Neutrophil (primary cell): ENCODE data around the gene PLCD3.

Experiments used
- H3K27ac ChIP-seq: fragments of 200-600 bp; sonication (generic); 2 replicates; pipeline ENCODE4 v1.5.1; 2016; ENCODE audit warnings: mild to moderate bottlenecking, moderate library complexity
- H3K27me3 ChIP-seq: fragments of 200-600 bp; sonication (generic); 2 replicates; pipeline ENCODE4 v1.6.0; 2016; ENCODE audit warnings: mild to moderate bottlenecking
- H3K36me3 ChIP-seq: fragments of 200-600 bp; sonication (generic); 2 replicates; pipeline ENCODE4 v1.5.1; 2017
- H3K4me1 ChIP-seq, 2 experiments: fragments of 200-600 bp in 1 of 2; sonication (generic) in 1 of 2; 1 replicate in 1 of 2; 2 replicates in 1 of 2; pipeline versions ENCODE4 v1.5.1 to v1.6.1; 2013 to 2016; ENCODE audit warnings: low read depth in 1 of 2, low read length in 1 of 2, mild to moderate bottlenecking in 1 of 2, moderate library complexity in 1 of 2; ENCODE audit not compliant: control insufficient read depth in 1 of 2, insufficient read depth in 1 of 2
- H3K4me3 ChIP-seq, 2 experiments: fragments of 200-600 bp in 1 of 2; sonication (generic) in 1 of 2; 1 replicate in 1 of 2; 2 replicates in 1 of 2; pipeline ENCODE4 v1.5.1; 2013 to 2016; ENCODE audit warnings: low read depth in 1 of 2, low read length in 1 of 2, mild to moderate bottlenecking in 1 of 2, moderate library complexity in 1 of 2
- H3K9me3 ChIP-seq: fragments of 200-600 bp; sonication (generic); 2 replicates; pipeline ENCODE4 v1.5.1; 2016
- TF ChIP-seq, protein P1 (sequence below): fragments of 200-600 bp; sonication (generic); IDR thresholded peaks from 2 replicates; pipeline ENCODE4 v1.5.1; 2016; ENCODE audit warnings: antibody characterized with exemption

PLCD3 gene

DNA sequence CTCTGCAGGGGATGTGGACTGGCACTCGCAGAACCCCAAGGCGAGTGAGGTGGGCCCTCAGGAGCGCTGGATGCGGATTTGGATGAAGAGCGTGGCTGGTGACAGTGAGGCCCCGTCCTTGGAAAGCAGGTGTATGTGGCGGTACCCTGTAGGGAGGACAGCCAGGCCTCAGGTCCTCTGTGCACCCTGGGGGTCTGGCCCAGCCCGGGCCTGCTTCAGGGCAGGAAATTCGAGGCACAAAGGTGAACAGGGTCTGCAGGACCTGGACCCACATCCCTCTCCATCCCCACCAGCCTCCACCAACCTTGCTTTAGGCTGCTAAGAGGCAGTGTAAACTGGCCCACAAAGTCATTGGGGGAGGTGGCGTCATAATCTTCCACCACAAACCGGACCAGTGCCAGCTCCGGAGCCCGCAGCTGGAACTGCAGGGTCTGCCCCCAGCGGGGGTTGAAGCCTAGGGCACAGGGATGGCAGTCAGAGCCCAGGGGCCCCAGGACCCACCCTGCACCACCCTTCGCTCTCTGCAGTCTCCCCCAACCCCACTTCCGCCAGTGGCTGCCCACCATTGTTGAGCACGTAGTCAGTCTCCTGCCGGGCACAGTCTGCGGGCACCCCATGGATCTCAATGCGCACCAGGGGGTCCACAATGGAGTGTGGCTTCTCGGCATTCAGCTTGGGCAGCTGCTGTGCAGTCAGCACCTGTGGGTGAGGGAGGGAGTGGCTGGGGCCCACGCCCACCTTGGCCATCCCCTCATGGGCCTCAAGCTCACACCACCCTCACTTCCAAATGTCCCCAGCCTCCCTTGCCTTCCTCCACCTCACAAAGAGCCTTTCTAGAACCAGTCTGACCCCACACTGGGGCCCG lies 19.5 kb downstream of the PLCD3 start:
- TF ChIP-seq, protein P1, sequence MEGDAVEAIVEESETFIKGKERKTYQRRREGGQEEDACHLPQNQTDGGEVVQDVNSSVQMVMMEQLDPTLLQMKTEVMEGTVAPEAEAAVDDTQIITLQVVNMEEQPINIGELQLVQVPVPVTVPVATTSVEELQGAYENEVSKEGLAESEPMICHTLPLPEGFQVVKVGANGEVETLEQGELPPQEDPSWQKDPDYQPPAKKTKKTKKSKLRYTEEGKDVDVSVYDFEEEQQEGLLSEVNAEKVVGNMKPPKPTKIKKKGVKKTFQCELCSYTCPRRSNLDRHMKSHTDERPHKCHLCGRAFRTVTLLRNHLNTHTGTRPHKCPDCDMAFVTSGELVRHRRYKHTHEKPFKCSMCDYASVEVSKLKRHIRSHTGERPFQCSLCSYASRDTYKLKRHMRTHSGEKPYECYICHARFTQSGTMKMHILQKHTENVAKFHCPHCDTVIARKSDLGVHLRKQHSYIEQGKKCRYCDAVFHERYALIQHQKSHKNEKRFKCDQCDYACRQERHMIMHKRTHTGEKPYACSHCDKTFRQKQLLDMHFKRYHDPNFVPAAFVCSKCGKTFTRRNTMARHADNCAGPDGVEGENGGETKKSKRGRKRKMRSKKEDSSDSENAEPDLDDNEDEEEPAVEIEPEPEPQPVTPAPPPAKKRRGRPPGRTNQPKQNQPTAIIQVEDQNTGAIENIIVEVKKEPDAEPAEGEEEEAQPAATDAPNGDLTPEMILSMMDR: no peak
- no peaks in the 10 kb centered on the region for H3K4me1 ChIP-seq
- no peaks in the 10 kb centered on the region for H3K27me3 ChIP-seq
- H3K27ac ChIP-seq: no peak overlapping the region
- H3K9me3 ChIP-seq: no peaks in the 10 kb centered on the region
- H3K36me3 ChIP-seq: peaks cover 18% of the 10 kb centered on the region
- H3K4me3 ChIP-seq: no peak overlapping the region

DNA sequence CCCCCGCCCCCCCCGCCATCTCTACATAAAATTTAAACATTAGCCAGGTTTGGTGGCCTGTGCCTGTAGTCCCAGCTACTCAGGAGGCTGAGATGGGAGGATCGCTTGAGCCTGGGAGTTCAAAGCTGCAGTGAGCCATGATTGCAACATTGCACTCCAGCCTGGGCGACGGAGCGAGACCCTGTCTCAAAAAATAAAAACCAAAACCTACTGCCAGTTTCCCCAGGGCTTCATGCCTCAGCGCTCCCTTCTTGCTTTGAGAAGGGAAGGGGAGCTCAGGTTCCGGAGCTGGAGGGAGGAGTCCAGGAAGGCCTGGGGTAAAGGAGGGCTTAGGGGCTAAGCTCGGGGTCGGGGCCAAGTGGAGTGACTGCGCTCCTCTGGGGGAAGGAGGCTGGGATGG lies 20.5 kb downstream of the PLCD3 start:
- Histone ChIP-seq H3K27me3 (no peaks in the 10 kb centered on the region), H3K4me1 (no peaks in the 10 kb centered on the region), H3K9me3 (no peaks in the 10 kb centered on the region), H3K4me3 (no peak overlapping the region), H3K36me3 (peaks cover 27% of the 10 kb centered on the region), H3K27ac (no peak overlapping the region)
- TF ChIP-seq, protein P1: no peak

DNA sequence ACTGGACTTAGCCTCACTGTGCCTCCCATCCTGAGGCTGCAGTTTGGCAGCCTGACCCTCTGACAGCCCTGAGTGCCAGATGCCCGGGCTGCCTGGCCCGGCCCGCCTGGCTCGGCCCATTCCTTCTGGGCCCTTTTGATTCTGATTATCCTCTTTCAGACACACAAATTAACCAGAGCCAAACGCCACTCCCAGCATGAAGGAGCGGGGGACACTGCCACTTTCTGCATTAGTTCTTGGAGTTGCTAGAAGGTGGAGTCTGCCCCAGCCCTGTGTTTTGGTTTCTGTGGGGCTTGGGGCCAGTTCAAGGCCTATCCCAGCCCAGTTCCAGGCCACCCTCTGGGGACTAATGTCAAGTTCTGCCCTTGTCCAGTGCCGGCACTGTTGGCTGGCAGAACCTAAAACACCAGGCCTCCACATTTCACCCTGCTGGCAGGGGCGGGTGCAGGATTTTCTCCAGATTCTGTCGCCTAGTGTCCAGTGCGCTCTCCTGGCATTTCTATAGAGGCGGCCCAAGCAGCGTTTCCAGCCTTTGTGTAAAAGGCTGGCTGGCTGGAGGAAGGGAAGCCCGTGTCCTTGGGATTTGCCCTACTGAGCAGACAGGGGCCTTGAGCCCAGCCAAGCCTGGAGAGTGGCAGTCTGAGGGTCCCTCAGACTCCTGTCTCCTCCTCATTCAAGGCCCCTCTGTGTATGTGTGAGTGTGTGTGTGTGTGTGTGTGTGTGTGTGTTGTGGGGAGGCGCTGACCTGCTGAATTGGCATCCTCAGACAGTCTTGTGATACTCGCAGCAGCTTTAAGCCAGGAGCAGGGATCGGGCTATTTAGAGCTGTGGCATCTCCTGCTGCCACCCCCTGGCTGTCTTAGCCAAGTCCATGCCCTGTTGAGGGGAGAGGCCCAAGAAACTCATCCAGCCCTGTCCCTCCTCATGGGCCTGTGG lies 21.4 kb downstream of the PLCD3 start:
- TF ChIP-seq, protein P1: no peak
- peaks cover 36% of the 10 kb centered on the region for H3K36me3 ChIP-seq
- H3K4me3 ChIP-seq: no peak overlapping the region
- no peaks in the 10 kb centered on the region for H3K9me3 ChIP-seq
- H3K27ac ChIP-seq: no peak overlapping the region
- H3K27me3 ChIP-seq: no peaks in the 10 kb centered on the region
- H3K4me1 ChIP-seq: no peaks in the 10 kb centered on the region

DNA sequence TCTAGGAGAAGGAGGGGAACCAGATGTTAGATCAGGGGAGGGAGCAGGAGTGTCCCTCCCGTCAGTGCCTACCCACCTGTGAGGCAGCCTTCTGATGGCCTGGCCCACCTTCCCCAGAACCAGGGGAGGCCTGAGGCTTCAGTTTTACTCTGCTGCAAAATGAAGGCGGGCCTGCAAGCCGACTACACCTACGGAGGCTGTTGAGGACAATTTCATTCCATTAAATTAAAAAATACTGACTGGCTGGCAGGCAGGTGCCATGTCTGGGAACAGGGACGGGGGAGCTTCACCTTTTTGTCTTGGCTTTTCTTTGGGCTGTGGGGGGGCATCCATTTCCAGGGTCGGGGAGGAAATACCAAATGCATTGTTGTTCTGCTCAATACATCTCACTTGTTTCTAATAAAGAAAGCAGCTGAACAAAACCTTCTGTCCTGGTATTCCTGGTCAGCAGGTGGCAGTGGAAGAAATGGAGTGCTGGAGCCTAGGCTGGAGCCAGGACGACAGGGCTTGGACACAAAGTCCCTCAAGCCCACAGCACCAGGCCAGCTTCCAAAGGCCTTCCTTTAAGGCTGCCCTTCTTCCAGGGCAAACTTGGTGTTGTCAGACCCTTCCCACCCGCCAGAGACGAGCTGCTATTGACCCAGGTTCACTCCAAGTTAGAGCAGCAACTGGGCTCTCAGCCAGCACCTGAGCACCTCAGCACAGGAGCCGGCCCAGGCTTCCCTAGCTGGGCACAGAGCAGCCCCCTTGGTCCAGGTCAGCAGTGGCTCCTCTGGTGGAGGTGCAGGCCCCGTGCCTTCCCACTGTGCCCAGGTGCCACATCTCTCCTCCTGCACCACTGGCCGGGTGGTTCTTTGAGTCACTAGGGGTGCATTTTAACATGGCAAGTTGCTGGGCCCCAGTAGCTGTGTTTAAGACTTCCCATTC lies 23.5 kb downstream of the PLCD3 start:
- peaks cover 57% of the 10 kb centered on the region for H3K36me3 ChIP-seq

More for the DNA sequence above, 23.5 kb downstream of the PLCD3 start:
- Histone ChIP-seq H3K27me3 (no peaks in the 10 kb centered on the region), H3K4me3 (no peak overlapping the region), H3K4me1 (no peaks in the 10 kb centered on the region), H3K9me3 (no peaks in the 10 kb centered on the region), H3K27ac (no peak overlapping the region)
- TF ChIP-seq, protein P1: no peak
